Superior temporal gyrus (tissue), 1 donor: ENCODE results near the gene SCN9A.

Experiments
- DNase-seq: peaks from one replicate; pipeline ENCODE4 v3.0.0-alpha.2; 2016; ENCODE audit errors: extremely low spot score

Gene SCN9A

GRCh38 chr2:166179201-166179600 lies 196.5 kb downstream of the SCN9A start:
- DNase-seq: peak; percentile 26

- no peak for DNase-seq
These were observed 202.5 kb downstream of the SCN9A start for GRCh38 chr2:166173263-166173662.

GRCh38 chr2:166171216-166171615 lies 204.5 kb downstream of the SCN9A start:
- DNase-seq: no peak

GRCh38 chr2:166170356-166170755 lies 205.4 kb downstream of the SCN9A start:
- DNase-seq: no peak

GRCh38 chr2:166167449-166167848 lies 208.3 kb downstream of the SCN9A start:
- DNase-seq: no peak

GRCh38 chr2:166163775-166164174 lies 212.0 kb downstream of the SCN9A start:
- no peak for DNase-seq

GRCh38 chr2:166158546-166158945 lies 217.2 kb downstream of the SCN9A start:
- DNase-seq: no peak

- no peak for DNase-seq
These were observed 218.2 kb downstream of the SCN9A start for GRCh38 chr2:166157578-166157977.

GRCh38 chr2:166156985-166157490 lies 218.7 kb downstream of the SCN9A start:
- DNase-seq: no peak

- no peak for DNase-seq
These were observed 220.2 kb downstream of the SCN9A start for GRCh38 chr2:166155589-166155988.

- DNase-seq: no peak
These were observed 220.9 kb downstream of the SCN9A start for GRCh38 chr2:166154685-166155338.

- no peak for DNase-seq
These were observed 223.7 kb downstream of the SCN9A start for GRCh38 chr2:166152064-166152463.

- DNase-seq: no peak
These were observed 227.0 kb downstream of the SCN9A start for GRCh38 chr2:166148500-166149400.

GRCh38 chr2:166147883-166148282 lies 227.9 kb downstream of the SCN9A start:
- no peak for DNase-seq
